Body of pancreas (tissue), 4 donors: ENCODE results near the gene ADCY1. TPM values are rescaled to one million over a fixed set of nuclear protein-coding genes. Genes with fewer than 3 reads are reported as not detected.
A peak's percentile ranks its signal among the peaks of the same experiment; 100 is the strongest.

Experiments used
- ATAC-seq: fragments of 150-250 bp; one replicate; pipeline ENCODE4 v1.9.1; 2016
- DNase-seq, 4 donors: peaks; one replicate each; pipeline ENCODE4 v3.0.0-alpha.2; 2019
- H3K27ac ChIP-seq, 4 donors: fragments of 200-600 bp; sonication (generic); 1 replicate in 3 of 4; 2 replicates in 1 of 4; pipeline versions ENCODE4 v1.5.1 to v1.6.1; 2016 to 2019; ENCODE audit warnings: mild to moderate bottlenecking in 1 of 4, mixed read lengths in 1 of 4, moderate library complexity in 1 of 4
- H3K27me3 ChIP-seq, 2 donors: fragments of 200-600 bp; sonication (generic); one replicate each; pipeline ENCODE4 v1.6.0; 2016; ENCODE audit warnings: mild to moderate bottlenecking in 1 of 2
- H3K36me3 ChIP-seq, 2 donors: fragments of 200-600 bp; sonication (generic); replicated peaks in 1 of 2; 2 replicates each; pipeline ENCODE4 v1.5.1; 2016; ENCODE audit warnings: low read depth in 2 of 2; ENCODE audit not compliant: insufficient read depth in 1 of 2
- H3K4me1 ChIP-seq: fragments of 200-600 bp; sonication (generic); one replicate; pipeline ENCODE4 v1.6.0; 2016
- H3K4me3 ChIP-seq, 2 donors: fragments of 200-600 bp; sonication (generic); 1 replicate in 1 of 2; 2 replicates in 1 of 2; pipeline ENCODE4 v1.5.1; 2016 to 2019
- H3K9me3 ChIP-seq, 3 donors: fragments of 200-600 bp; sonication (generic); 1 replicate in 2 of 3; 2 replicates in 1 of 3; pipeline ENCODE4 v1.5.1; 2016
- POLR2A ChIP-seq, 3 donors: fragments of 450-650 bp; IDR thresholded peaks; one replicate each; pipeline ENCODE4 v1.6.1; 2016; ENCODE audit warnings: antibody characterized with exemption in 3 of 3, mild to moderate bottlenecking in 2 of 3
- WGBS, 2 donors: methylation state at CpG; one replicate each; pipeline ENCODE4 v1.1.5; 2017; 5-methylcytosine and 5-hydroxymethylcytosine counted together
- intact Hi-C: fragments of 100-400 bp; cut with DNase I; formaldehyde crosslinking; loops from one replicate; pipeline ENCODE4 v1.15.1; 2023
- total RNA-seq, 2 donors: library from RNA; depleted of rRNA; stranded (reverse); fragments of >200 nt; gene quantifications; one replicate each; pipeline ENCODE4 v1.1.0, GENCODE V29; 2016
- TF ChIP-seq, protein P1 (sequence below), 7 experiments: fragments of 450-650 bp in 4 of 7; fragments of 200-600 bp in 3 of 7; sonication (generic) in 3 of 7; IDR thresholded peaks; one replicate each; pipeline ENCODE4 v1.5.1; 2016 to 2019; ENCODE audit warnings: antibody characterized with exemption in 7 of 7

ADCY1 gene
- total RNA-seq, 2 donors from 2014 or later = 6.2 to 7.6 TPM

GRCh38 chr7:45573204-45573603, 964 bp upstream of the ADCY1 start:
- H3K27me3 ChIP-seq = no peaks in the 10 kb centered on the region
- no peak overlapping the region for H3K4me3 ChIP-seq
- TF ChIP-seq POLR2A (IDR thresholded peaks at IDR 0.05) = no peak
- TF ChIP-seq, protein P1, sequence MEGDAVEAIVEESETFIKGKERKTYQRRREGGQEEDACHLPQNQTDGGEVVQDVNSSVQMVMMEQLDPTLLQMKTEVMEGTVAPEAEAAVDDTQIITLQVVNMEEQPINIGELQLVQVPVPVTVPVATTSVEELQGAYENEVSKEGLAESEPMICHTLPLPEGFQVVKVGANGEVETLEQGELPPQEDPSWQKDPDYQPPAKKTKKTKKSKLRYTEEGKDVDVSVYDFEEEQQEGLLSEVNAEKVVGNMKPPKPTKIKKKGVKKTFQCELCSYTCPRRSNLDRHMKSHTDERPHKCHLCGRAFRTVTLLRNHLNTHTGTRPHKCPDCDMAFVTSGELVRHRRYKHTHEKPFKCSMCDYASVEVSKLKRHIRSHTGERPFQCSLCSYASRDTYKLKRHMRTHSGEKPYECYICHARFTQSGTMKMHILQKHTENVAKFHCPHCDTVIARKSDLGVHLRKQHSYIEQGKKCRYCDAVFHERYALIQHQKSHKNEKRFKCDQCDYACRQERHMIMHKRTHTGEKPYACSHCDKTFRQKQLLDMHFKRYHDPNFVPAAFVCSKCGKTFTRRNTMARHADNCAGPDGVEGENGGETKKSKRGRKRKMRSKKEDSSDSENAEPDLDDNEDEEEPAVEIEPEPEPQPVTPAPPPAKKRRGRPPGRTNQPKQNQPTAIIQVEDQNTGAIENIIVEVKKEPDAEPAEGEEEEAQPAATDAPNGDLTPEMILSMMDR (IDR thresholded peaks at IDR 0.05) = no peak
- H3K4me1 ChIP-seq = peaks cover 20% of the 10 kb centered on the region
- 49 to 81% methylated on average over 11 of the region's 11 CpGs for WGBS, 2 donors
- H3K9me3 ChIP-seq = no peaks in the 10 kb centered on the region
- intact Hi-C loops = no loop called here
- no peak for ATAC-seq
- DNase-seq = no peak
- no peak overlapping the region for H3K27ac ChIP-seq
- H3K36me3 ChIP-seq = no peaks in the 10 kb centered on the region

DNA sequence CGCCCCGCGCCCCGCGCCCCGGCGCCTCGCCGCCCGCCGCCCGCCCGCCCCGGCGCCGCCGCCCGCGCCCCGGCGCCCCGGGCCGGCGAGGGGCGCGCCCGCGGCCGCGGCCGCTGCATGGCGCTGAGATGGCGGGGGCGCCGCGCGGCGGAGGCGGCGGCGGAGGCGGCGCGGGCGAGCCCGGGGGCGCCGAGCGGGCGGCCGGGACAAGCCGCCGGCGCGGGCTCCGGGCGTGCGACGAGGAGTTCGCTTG, 174 bp downstream of the ADCY1 start:
- intact Hi-C loops = no loop called here
- no peak for TF ChIP-seq POLR2A (IDR thresholded peaks at IDR 0.05)
- TF ChIP-seq, protein P1 (IDR thresholded peaks at IDR 0.05) = no peak
- Histone ChIP-seq H3K9me3 (no peaks in the 10 kb centered on the region), H3K4me3 (no peak overlapping the region), H3K36me3 (no peaks in the 10 kb centered on the region), H3K4me1 (peaks cover 20% of the 10 kb centered on the region), H3K27me3 (no peaks in the 10 kb centered on the region), H3K27ac (no peak overlapping the region)
- DNase-seq = no peak
- WGBS, 2 donors = no CpG with 5 or more reads among the region's 60 CpGs
- no peak for ATAC-seq

DNA sequence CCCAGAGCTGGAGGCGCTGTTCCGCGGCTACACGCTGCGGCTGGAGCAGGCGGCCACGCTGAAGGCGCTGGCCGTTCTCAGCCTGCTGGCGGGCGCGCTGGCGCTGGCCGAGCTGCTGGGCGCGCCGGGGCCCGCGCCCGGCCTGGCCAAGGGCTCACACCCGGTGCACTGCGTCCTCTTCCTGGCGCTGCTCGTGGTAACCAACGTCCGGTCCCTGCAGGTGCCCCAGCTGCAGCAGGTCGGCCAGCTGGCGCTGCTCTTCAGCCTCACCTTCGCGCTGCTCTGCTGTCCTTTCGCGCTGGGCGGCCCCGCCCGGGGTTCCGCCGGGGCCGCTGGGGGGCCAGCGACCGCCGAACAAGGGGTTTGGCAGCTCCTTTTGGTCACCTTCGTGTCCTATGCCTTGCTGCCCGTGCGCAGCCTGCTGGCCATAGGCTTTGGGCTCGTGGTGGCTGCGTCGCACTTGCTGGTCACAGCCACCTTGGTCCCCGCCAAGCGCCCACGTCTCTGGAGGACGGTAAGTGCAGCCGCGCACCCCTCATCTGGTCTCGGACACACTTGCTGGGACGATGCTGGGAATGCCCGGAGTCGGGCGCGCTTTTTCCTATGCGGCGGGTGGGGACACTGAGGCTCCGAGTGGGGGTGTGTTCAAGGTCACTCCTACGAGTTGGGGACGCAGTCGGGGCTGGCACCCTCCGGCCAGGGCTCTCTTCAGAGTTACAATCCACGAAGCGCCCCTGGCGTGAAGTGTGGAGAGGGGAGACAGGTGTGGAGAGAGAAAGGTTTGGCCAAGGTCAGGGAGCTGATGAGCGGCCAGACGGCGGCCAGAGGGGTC, 717 bp downstream of the ADCY1 start:
- Histone ChIP-seq H3K36me3 (no peaks in the 10 kb centered on the region), H3K4me3 (peak overlapping the region; percentile 24 to 34), H3K27me3 (no peaks in the 10 kb centered on the region), H3K9me3 (no peaks in the 10 kb centered on the region), H3K4me1 (peaks cover 20% of the 10 kb centered on the region), H3K27ac (no peak overlapping the region)
- WGBS, 2 donors = 0 to 1% methylated on average over 12 to 53 of the region's 72 CpGs
- intact Hi-C loops = no loop called here
- peak in 1 of 3 donors; percentile 16 for TF ChIP-seq POLR2A (IDR thresholded peaks at IDR 0.05)
- TF ChIP-seq, protein P1 (IDR thresholded peaks at IDR 0.05) = peak in 2 of 7 experiments; percentile 39 to 45
- peak; percentile 22 to 57 (median 45) for DNase-seq
- ATAC-seq = peak; percentile 71

DNA sequence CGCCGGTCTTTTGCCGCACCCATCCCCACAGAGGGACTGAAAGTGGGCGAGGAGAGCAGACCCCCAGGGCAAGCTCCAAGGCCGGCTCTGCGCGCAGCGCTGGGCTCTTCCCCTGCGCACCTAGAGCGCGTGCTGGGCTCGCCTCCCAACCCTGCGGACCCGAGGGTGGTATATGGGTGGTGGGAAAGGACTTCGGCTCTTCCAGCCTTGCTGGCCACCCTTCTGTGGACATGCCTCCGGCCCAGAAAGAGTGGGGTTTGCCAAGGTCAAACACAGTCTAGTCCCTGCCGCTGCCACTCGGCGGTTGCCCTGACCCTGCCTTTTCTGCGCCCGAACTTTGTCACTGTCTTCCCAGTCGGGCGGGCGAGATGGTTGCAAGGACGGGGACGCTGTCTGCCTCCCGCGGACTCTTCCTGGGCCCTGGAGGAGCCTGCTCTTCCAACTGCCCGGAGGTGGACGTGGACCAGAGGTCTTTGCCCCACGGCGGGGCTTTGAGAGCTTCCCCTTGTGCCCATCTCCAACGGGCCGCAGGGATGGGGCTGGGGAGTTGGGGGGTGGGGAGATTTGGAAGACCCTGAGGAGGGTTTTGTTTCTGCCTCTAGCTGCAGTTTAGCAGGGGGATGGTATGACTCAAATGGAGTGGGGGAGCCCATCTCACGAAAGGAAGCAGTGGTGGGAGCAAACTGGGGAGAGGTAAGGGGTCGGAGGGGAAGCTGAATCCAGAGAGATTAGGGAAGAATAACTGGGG, 1.5 kb downstream of the ADCY1 start:
- TF ChIP-seq, protein P1 (IDR thresholded peaks at IDR 0.05) = no peak
- TF ChIP-seq POLR2A (IDR thresholded peaks at IDR 0.05) = no peak
- Histone ChIP-seq H3K27me3 (no peaks in the 10 kb centered on the region), H3K9me3 (no peaks in the 10 kb centered on the region), H3K36me3 (no peaks in the 10 kb centered on the region), H3K27ac (no peak overlapping the region), H3K4me3 (no peak overlapping the region), H3K4me1 (peaks cover 20% of the 10 kb centered on the region)
- intact Hi-C loops = no loop called here
- 11 to 13% methylated on average over 19 to 36 of the region's 36 CpGs for WGBS, 2 donors
- ATAC-seq (peak; percentile 19), DNase-seq (no peak)
